CD4-positive, alpha-beta T cell treated with Interleukin-15 for 1 hour (primary cell): ENCODE measurements around the gene MAFG.
A peak's percentile ranks its signal among the peaks of the same experiment; 100 is the strongest.

ENCODE experiments used
- DNase-seq: peaks from one replicate; pipeline ENCODE4 v3.0.0-alpha.2; 2020

MAFG gene

DNA sequence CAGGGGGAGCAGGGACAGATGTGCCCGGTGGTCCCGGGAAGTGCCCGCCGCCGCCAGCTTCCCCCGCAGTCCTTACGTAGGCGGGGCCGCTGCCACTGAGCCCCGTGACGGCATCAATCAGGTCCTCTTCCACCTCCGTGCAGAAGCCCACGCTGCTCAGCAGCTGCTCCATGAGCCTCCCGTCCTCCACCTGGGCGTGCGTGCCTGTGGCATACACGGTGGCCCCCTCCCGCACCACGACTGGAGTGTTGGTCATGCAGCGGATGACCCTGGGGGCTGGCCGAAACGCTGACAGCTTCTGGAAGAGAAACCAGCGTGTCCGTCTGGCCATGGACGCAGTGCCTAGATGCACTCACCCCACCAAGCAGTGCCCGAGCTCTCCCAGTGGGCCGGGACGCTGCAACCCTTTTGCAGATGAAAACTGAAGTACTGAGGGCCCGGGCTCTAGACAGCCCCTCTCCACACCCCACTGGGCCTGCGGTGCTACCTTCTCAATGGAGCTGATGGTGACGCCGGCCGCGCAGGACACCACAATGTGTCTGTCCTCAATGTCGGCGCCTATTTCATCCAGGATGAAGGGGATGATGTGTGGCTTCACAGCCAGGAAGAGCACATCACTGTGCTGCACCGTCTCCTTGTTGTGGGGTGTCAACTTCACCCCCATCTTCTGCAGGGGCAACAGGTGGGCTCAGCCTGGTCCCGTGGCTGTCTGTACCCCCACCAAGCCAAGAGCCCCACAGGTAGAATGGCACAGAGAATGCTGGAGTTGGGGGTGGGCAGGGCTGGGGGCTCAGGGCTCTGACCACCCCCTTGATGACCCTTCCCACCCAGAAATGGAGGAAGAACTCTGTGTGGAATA is 7.5 kb upstream of the MAFG start:
- no peak for DNase-seq

DNA sequence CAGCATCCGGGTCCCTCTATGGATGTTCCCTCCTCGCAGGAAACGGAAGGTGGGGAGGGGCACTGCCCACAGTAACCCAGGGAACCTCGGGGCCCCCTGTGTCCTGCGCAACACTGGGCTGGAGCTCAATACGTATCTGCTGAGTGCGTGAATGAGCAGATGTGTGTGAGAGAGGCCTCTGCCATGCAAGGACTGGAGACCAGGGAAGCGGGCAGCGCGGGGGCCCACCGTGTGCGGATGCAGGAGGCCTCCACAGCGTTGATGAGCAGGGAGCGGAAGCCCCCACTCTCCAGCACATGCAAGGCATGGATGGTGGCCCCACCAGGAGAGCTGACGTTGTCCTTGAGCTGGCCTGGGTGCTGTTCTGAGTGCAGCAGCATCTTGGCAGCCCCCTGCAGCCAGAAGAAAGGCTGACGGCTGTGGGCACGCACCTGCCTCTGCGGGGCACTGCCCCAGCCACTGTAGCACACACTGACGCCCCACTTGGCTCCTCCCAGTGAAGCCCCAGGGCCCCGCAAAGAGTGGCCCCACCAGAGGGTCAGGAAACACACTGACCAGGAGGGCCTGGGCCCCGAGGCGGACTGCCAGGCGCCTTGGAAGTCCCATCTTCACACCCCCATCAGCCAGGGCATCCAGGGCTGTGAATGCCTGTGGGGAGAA is 6.7 kb upstream of the MAFG start:
- DNase-seq = no peak

DNA sequence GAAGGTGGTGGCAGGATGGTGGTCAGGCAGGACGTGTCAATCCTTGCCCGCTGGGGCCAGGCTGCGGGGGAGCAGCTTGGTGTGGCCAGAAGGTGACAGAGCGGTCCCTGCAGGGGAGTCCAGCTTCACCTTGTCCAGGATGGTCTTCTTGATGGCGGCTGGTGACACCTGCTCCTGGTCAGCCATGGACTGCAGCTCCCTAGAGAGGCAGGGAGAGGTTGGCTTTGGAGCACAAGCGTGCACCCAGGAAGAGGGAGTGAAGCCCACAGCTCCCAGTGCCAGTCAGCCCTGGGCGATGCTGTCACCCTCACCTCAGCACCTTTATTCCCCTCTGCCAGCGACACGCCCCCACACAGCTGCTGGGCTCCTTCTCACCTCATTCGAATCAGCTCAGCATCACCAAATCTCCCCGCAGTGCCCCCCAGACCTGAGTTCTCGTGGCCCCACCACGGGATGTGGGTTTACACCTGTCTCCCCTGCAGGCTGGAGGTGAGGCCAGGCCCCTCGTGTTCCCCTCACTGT is 5.7 kb upstream of the MAFG start:
- no peak for DNase-seq

DNA sequence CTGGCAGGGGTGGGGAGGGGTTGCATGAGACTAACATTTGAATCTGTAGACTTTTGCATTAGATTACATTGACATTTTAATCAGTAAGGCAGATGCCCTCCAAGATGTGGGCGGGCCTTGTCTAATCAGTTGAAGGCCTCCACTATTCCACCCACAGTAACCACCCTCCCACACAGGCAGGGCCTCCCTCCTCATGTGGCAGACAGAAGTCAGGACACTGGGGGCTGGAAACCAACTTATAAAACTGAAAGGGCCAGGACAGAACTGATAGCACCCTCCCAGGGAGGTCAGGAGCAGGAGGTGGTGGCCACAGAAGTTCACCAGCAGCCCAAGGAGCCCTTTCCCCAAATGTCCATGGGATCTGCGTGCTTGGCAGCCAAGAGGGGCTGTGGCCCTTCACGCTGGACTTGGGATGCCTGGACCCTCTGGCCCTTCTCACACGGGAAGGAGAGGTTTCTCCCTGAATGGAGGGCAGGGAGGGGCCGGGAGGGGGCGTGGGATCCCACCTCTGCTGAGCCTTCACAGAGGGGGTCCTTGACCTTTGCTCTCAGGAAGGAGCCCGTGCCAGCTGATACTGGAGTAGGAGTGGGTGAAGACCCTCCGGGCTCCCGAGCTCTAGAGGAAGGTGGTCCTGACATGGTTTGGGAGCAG is 4.9 kb upstream of the MAFG start:
- no peak for DNase-seq

DNA sequence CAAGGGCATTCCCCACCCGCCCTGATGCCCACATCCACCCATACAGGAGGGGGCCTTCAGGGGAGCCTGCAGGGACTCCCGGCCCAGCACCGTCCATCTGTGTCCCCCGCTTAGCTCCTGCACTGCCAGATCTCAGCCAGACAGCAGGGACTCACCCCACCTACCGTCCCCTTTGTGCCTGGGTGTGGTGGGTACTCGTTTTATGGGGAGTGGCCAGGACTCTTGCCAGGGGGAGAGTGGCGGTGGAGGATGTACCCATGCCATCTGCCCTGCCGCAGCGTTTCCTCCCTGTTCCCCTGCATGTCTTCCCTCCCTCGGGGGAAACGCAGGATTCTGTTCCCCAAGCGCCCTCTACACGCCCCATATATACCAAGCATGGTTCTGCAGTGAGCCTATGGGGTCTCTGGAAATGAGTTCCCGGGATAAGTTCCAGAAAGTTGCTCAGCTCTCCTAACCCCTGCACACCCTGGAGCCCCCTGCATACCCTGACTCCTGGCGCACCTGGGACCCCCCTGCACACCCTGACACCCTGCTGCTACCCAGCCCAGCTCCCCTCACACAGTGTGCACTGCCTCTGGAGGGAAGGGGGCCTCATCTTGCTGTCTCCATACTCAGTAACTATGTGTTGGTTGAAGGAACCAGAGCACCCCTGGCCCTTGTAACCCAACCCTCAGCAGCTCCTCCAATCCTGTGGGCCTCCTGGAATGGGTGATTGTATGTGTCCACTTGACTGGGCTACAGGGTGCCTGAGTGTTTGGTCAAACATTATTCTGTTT is 4.2 kb upstream of the MAFG start:
- DNase-seq = no peak

DNA sequence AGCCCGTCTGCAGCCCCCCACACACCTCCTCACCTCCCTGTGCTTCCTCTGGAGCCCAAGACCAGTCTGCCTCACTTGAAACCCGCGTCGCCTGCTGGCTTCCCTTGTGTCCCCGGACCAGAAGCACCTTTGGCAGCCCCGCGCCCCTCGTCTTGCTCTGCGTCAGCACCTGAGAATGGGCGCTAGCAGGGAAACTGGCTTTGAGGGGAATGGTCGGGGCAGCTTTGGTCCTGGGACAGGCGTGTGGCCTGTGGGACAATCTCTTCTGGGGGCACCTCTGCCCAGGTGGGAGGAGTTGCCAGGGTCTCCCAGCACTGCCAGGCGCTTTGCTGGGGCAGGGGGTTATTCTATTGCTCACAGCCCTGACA is 3.6 kb upstream of the MAFG start:
- DNase-seq = no peak

DNA sequence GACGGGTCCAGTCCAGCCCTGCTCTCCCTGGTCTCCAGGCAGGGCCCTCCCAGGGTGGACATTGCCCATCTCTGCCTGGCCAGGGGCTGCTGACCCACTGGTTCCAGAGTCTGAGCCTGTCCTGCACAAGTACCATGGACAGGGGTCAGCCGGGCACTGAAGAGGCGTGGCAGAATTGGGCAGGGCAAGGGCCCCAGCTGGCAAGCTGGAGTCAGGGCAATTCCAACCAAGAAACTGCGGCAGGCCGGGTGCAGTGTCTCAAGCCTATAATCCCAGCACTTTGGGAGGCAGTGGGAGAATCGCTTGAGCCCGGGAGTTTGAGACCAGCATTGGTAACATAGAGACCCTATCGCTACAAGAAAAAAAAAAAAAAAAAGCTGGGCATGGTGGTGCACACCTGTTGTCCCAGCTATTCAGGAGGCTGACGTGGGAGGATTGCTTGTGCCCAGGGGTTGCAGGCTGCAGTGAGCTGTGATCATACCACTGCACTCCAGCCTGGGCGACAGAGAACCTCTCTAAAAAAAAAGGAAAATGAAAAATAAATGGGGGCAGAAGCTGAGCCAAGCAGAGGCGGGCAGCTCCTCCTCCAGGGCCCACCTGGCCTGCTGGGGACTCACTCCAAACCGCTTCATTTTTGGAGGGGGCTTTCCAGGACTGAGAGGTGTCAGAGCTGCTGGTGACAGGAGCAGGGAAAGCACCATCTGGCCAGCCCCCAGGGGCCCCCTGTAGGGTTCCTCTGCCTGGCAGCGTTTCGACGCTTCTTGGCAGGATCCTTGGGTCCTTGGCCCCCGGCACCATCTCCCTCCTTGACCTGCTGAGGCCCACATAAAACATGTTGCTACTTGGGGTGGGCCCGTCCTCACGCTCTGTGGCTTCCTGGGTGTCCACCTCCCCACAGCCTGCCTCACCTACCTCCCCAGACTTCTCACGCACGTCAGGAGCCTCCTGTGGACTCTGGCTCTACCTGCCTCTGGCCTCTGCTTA is 2.9 kb upstream of the MAFG start:
- DNase-seq = no peak

DNA sequence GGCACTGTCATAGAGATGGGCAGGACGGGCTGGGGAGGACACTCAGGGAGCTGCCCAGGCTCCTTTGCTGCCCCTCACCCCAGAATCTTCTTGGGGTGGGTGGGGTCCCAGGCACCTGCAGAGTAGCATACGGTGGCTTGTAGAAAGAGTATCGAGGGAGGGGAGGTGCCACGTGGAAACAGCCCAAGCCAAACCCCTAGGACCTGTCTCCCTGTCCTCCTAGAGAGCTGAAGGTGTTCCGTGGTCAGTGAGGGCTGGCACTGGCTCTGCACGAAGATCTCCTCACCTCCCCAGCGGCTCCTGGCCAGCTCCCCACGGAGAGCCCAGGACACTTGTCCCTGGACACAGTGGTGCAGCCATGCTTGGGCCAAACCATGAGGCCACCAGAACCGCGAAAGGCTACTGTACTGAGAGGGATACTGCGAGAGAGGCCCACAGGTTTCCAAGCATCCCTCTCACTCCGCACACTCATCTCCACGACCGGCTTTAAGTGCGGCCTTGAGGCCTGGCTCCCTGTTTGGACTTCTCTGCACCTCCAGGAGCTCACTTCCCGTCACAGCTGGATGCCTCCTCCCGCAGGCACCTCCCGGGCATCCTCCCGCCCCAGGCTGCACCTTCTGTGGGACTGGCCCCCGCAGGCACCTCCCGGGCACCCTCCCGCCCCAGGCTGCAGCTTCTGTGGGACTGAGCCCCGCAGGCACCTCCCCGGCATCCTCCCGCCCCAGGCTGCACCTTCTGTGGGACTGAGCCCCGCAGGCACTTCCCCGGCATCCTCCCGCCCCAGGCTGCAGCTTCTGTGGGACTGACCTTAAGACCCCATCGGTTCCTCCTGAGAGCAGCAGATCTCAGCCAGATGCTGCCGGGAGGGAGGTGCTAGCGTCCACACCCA is 2.0 kb upstream of the MAFG start:
- DNase-seq = no peak

DNA sequence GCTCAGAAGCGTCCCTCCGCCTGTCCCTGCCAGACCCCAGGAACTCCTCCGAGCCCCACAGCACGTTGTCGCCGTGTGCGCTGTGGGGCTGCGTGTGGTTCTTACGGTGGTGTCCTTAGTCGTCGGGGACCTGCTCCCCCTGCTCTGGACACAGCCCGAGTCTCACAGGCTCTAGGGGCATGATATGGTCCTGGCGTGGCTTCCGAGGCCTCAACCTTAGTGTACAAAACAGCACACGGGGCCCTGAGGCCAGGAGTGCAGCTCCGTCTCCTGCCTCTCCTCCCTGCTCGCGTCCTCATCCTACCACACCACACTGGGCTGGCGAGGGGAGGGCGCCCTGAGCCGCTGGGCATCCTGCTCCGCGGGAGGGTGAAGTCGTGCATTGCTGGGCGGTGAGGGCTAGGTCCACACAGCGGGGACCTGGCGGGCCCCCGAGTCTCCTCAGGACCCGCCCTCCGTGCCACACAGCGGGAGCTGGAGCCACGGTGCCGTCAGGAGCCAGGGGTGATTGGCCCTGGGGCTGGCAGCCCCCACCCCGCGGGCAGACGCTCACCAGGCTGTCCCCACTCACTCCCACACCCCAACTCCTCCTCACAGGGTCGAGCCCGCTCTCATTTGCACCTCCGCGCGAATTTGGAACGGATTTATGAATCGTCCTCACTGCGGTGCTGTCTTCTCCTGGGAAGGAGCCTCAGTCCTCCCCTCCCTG is 1.2 kb upstream of the MAFG start:
- no peak for DNase-seq

DNA sequence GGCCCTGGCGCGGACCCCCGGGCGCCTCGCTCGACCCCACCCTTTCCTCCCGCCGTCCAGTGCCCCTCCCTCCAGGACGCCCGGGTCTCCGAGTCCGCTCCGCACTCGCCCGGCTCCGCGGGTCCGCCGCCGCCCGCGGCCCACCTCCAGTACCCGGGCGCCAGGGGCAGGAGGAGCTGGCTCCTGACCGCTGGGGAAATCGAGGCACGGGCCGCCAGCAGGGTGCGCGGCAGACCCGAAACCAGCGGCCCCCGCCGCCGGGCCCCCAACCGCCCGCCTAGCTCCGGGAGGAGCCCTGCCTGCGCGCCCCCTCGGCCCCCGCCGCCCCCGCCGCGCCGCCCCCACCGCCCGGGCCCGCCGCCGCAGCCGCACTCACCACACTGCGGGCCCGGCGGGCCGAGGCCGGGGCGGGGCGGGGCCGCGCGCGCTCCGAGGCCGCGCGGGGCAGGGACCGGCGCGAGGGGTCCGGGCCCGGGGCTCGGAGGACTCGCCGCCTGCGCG is 333 bp downstream of the MAFG start:
- DNase-seq = no peak

DNA sequence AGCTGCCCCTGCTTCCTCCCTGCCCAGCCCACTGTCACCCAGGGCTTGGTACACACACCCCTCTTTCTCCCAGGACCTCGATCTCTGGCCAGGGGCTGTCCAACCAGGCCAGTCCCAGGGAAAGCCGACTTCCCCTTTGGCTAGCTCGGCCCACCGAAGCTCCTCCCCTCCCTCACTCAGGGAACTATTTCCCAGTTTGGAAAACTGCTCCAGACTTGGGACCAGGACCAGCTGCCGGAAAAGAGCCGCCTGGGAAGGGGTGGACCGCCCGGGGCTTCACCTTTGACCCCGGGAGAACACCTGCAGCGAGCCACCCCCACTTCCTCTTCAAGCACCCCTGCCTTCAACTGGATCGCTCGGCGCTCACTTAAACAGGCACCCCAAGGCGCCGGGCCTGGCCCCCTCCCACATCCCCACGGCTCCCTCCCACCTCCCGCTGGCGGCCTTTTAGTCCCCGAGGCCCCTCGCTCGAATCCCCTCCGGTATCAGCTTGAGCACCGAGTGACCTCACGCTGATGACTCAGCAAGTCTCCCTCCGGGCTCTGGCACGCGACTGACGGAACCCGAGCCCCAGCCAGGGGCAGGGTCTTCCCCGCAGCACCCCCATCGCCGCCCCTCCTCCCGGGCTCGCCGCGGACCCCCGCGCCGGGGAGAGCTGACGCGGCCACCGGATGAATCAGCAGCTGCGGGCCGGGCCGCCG is 934 bp downstream of the MAFG start:
- DNase-seq = peak; percentile 69

DNA sequence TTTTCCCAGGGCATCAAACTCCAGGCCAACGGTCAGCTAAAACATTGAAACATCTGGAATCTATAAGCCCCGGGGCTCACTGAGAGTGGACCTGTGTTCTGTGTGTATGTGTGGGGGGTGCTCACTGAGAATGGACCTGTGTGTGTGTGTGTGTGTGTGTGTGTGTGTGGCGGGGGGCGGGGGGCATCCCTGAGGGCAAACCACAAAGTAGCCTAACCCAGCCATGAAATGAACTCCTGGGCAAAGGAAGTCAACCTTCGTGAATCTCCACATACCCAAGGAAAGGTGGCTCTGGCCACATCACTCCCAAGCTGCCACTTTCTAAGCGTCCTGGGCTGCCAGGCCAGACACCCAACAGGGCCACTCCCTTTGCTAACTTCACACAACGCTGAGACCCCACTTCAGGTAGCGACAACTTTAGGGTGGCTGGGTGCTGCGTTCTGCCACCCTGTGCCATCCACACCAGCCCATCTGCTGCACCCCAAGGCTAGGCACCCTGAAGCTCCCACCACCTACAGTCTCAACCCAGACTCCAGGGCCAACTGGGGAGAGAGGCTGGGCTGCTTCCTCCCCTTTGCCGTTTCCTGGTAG is 1.6 kb downstream of the MAFG start:
- DNase-seq = no peak

DNA sequence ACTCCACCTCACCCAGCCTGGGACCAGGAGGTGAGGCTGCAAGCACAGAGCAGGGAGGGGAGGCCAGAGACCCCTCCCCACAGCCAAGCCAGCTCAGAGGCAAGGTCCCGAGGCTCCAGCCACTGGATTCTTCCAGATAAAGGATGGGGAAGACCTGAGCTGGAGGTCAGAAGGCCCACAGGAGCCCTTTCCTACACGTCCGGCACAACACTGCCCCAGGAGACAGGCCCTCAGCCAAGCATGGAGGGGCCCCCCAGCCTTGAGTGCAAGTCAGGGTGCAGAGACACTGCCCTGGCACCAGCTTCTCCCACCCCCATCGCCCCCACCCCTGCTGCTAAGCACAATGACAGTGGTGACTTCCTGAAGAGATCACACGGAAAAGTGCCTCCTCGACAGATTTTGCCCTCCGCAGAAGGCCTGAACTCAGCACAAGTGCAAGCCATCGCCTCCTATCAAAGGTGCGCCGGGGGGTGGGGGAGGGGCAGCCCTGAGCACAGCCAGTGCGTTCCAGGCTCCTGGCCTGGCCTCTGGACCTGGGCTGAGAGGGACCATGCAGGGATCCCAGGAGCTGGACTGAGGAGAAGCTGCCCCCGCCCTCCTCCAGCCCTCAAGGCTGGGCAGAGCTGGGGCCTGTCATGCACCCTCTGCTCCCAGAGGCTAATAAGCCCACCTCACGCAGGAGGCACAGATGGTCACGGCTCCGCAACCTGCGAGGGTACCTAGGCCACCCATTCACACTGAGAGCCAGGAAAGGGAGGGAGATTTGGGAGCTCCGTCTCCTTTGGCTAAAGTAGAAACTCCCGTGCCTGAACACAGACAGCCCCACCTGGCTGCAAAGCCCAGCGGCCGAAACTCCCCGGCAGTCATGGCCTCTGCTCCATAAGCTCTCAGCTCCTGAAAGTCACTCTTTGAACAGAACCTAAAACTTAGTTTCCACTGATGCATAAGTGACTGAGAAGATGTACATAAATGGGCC is 2.7 kb downstream of the MAFG start:
- no peak for DNase-seq

DNA sequence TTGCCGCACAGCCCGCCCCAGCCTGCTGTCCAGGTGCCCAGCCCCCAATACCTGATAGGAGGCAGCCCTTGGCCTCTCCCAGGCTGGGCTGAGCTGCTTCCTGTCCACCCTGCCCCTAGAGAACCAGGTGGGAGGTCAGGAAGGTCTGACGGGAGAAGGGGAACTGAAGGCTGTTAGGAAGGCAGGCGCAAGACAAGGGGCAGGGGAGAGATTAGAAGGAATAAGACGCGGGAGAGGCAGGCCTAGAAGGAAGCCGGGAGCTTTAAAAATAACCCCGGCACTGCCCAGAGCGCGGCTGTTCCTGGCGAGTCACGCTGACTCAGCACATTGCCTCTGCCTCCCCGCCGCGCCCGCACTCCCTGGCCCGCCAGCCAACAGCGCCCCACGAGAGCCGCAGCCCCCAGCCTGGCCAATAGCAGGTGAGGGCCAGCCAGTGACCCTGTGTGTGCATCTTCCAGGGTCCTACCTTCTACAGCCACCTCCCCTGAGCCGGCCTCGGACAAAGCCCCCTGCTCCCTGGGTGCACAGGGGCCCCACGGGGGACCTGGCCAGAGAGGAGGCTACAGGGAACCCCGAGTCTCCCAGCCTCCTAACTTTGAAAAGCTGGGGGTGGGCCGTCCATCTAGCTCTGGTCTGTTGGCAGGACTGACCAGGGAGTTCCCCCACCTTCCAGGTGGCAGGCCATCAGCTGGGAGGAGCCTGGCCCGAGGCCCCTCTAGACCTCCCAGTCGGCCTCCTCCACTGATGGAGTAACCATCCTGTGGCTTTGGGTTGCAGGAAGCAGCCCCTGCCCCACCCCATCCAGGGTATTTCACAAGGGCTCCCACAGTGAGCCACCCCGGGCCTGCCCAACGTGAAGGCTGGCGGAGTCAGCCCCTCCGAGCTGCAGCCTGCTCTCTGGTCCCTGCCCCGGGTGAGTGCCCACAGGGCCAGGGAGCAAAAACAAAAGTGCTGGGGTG is 4.0 kb downstream of the MAFG start:
- DNase-seq = peak; percentile 57

DNA sequence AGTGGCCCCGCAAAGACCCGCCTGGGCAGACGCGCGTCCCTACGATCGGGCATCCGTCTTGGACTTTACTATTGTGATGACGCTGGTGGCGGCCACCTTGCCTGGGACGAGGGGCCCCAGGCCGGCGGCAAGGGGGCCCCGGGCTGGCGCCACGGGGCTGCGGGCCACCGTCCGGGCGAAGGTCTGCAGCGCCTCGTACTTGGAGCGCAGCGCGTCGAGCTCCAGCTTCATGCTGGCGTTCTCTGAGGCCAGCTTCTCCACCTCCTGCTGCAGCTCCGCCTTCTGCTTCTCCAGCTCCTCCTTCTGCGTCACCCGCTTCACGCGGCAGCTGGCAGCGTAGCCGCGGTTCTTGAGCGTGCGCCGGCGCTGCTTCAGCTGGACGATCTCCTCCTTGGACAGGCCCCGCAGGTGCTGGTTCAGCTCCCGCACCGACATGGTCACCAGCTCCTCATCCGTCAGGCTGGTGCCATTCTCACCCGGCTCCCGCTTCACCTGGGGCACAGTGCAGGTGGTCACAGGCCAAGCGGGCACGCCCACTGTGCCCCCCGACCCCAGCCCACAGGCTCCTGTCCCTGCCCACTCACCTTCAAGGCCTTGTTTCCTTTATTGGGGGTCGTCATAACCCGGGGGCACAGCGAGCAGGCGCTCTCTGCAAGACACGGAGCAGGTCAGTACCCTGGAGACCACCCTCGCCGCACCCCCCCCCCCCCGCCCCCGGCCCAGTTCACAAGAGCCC is 4.8 kb downstream of the MAFG start:
- no peak for DNase-seq
